ENCODE measurements around the gene CPXM2.

- no peak for TF ChIP-seq CTCF (IDR thresholded peaks at IDR 0.05; ENCODE audit: poor library complexity)
- TF ChIP-seq EZH2 (IDR thresholded peaks at IDR 0.05; ENCODE audit: borderline replicate concordance) = no peak
- no peak for TF ChIP-seq EZH2phosphoT487 (IDR thresholded peaks at IDR 0.05; ENCODE audit: low read depth, severe bottlenecking, unreplicated experiment)
Observed at GRCh38 chr10:123908379-123908778, 16.8 kb upstream of the CPXM2 start.
